Lung (tissue), 16 donors: ENCODE data around the gene AMER1. TPM values are rescaled to one million over a fixed set of nuclear protein-coding genes. Genes with fewer than 3 reads are reported as not detected.

Source experiments
- ATAC-seq: fragments of 200-7000 bp; cut with Tn5 transposase; one replicate; pipeline ENCODE4 v1.9.1; 2020; ENCODE audit warnings: moderate number of reproducible peaks; ENCODE audit not compliant: insufficient read depth, low FRiP score
- DNase-seq, 3 donors: peaks; one replicate each; pipeline ENCODE4 v3.0.0-alpha.2; 2013 to 2017
- H3K27ac ChIP-seq, 2 donors: one replicate each; pipeline ENCODE4 v1.5.1; 2013; ENCODE audit warnings: mild to moderate bottlenecking in 2 of 2, moderate library complexity in 2 of 2, control low read depth in 1 of 2, inconsistent platforms in 1 of 2, low read depth in 1 of 2, low read length in 1 of 2
- H3K27me3 ChIP-seq, 3 donors: one replicate each; pipeline ENCODE4 v1.5.1; 2013; ENCODE audit warnings: low read length in 2 of 3; ENCODE audit not compliant: control insufficient read depth in 3 of 3, insufficient read depth in 3 of 3
- H3K36me3 ChIP-seq, 4 donors: one replicate each; pipeline ENCODE4 v1.5.1; 2013; ENCODE audit warnings: low read length in 4 of 4, mild to moderate bottlenecking in 1 of 4, moderate library complexity in 1 of 4; ENCODE audit not compliant: control insufficient read depth in 4 of 4, insufficient read depth in 4 of 4
- H3K4me1 ChIP-seq, 5 donors: one replicate each; pipeline ENCODE4 v1.5.1; 2013; ENCODE audit warnings: low read length in 5 of 5, mild to moderate bottlenecking in 2 of 5, moderate library complexity in 1 of 5; ENCODE audit not compliant: control insufficient read depth in 5 of 5, insufficient read depth in 5 of 5
- H3K4me3 ChIP-seq: one replicate; pipeline ENCODE4 v1.5.1; 2013; ENCODE audit warnings: mild to moderate bottlenecking, control low read depth, moderate library complexity
- H3K9ac ChIP-seq, 2 donors: one replicate each; pipeline ENCODE4 v1.5.1; 2013; ENCODE audit warnings: low read length in 2 of 2, control low read depth in 1 of 2; ENCODE audit not compliant: insufficient read depth in 1 of 2
- H3K9me3 ChIP-seq, 4 donors: one replicate each; pipeline ENCODE4 v1.5.1; 2013; ENCODE audit warnings: low read length in 3 of 4, mild to moderate bottlenecking in 1 of 4, moderate library complexity in 1 of 4; ENCODE audit not compliant: control insufficient read depth in 4 of 4, insufficient read depth in 3 of 4
- WGBS, 2 donors: extraction: QIAGEN DNeasy Blood & Tissue Kit; methylation state at CpG; one replicate each; pipeline ENCODE4 v1.1.7; 2013; 5-methylcytosine and 5-hydroxymethylcytosine counted together
- long read RNA-seq, 5 donors: transcript quantifications; one replicate each; lab custom pipeline, GENCODE V29; 2026
- polyA plus RNA-seq, 2 donors: library from polyadenylated mRNA; stranded (reverse); fragments of 200-250 nt; gene quantifications; one replicate each; pipeline ENCODE4 v1.2.1, GENCODE V29; 2013
- total RNA-seq, 2 donors: library from RNA; depleted of rRNA in 1 of 2; stranded (reverse); fragments of >200 nt in 1 of 2; gene quantifications; one replicate each; pipeline ENCODE4 v1.2.1, GENCODE V29; 2014 to 2021
- TF ChIP-seq, protein P1 (sequence below): IDR thresholded peaks from 2 replicates; pipeline ENCODE4 v1.5.1; 2012; ENCODE audit warnings: mild to moderate bottlenecking; ENCODE audit errors: control extremely low read depth, extremely low read depth
- donor health status: control.
- donor health status: control.
- donor health status: Bipolar disorder and iron deficiency.
- donor health status: healthy.
- donor health status: DM: yes; HTN: yes; CAD: no.

Gene AMER1
- total RNA-seq (1 to 10 TPM; 4.0 to 4.2 TPM), polyA plus RNA-seq (1 to 10 TPM in 1 of 2 donors, under 1 TPM in 1; 0.94 to 1.3 TPM)
- long read RNA-seq, donor 1, full-length matches to known transcripts, result 5 of 5 reads
- long read RNA-seq, donor 1, partial matches to known transcripts, result 0 of 5 reads
- long read RNA-seq, donor 1, other reads (novel, unspliced or antisense), result 0 of 5 reads
- long read RNA-seq, donor 2, full-length matches to known transcripts, result 1 of 1 reads
- long read RNA-seq, donor 2, partial matches to known transcripts, result 0 of 1 reads
- long read RNA-seq, donor 2, other reads (novel, unspliced or antisense), result 0 of 1 reads
- long read RNA-seq, donor 3, full-length matches to known transcripts, result 2 of 2 reads
- long read RNA-seq, donor 3, partial matches to known transcripts, result 0 of 2 reads
- long read RNA-seq, donor 3, other reads (novel, unspliced or antisense), result 0 of 2 reads
- long read RNA-seq, donor 4, full-length matches to known transcripts, result 3 of 3 reads
- long read RNA-seq, donor 4, partial matches to known transcripts, result 0 of 3 reads
- long read RNA-seq, donor 4, other reads (novel, unspliced or antisense), result 0 of 3 reads
- long read RNA-seq, donor 5, full-length matches to known transcripts, result 2 of 2 reads
- long read RNA-seq, donor 5, partial matches to known transcripts, result 0 of 2 reads
- long read RNA-seq, donor 5, other reads (novel, unspliced or antisense), result 0 of 2 reads

DNA sequence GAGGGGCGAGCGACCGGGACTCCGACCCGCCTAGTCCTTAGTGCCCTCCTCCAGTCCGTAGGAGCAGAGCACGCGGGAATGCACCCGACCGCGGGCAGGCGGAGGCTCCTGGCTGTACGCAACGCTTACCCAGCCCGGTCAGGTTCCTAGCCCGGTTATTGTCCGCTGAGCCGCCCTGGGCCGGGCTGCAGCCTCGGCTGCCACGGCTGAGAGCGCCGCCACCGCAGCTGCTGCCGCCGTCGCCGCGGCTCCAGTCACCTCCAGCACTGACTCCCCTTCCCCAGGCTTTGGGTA, at the start of gene AMER1:
Gene AMER1, minus strand, starts transcription at position 268 of the 294 bp plus-strand sequence. CDS start 12,422 bp downstream, outside the sequence.
- ATAC-seq, result peak; percentile 41
- DNase-seq, result no peak
- WGBS, 2 donors, result 1 to 37% methylated on average over 22 to 29 of the region's 29 CpGs
- peaks cover 0 to 20% (median 5%) of the 10 kb centered on the region in 5 donors for H3K4me1 ChIP-seq
- TF ChIP-seq, protein P1, sequence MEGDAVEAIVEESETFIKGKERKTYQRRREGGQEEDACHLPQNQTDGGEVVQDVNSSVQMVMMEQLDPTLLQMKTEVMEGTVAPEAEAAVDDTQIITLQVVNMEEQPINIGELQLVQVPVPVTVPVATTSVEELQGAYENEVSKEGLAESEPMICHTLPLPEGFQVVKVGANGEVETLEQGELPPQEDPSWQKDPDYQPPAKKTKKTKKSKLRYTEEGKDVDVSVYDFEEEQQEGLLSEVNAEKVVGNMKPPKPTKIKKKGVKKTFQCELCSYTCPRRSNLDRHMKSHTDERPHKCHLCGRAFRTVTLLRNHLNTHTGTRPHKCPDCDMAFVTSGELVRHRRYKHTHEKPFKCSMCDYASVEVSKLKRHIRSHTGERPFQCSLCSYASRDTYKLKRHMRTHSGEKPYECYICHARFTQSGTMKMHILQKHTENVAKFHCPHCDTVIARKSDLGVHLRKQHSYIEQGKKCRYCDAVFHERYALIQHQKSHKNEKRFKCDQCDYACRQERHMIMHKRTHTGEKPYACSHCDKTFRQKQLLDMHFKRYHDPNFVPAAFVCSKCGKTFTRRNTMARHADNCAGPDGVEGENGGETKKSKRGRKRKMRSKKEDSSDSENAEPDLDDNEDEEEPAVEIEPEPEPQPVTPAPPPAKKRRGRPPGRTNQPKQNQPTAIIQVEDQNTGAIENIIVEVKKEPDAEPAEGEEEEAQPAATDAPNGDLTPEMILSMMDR, result no peak
- H3K9me3 ChIP-seq, result no peaks in the 10 kb centered on the region
- H3K27me3 ChIP-seq, result no peaks in the 10 kb centered on the region
- peak within 1 kb of the TSS; percentile 40 for H3K4me3 ChIP-seq
- H3K9ac ChIP-seq, result peak within 1 kb of the TSS in 1 of 2 donors; percentile 72
- peak within 1 kb of the TSS; percentile 78 to 91 for H3K27ac ChIP-seq
- no peaks in the 10 kb centered on the region for H3K36me3 ChIP-seq

DNA sequence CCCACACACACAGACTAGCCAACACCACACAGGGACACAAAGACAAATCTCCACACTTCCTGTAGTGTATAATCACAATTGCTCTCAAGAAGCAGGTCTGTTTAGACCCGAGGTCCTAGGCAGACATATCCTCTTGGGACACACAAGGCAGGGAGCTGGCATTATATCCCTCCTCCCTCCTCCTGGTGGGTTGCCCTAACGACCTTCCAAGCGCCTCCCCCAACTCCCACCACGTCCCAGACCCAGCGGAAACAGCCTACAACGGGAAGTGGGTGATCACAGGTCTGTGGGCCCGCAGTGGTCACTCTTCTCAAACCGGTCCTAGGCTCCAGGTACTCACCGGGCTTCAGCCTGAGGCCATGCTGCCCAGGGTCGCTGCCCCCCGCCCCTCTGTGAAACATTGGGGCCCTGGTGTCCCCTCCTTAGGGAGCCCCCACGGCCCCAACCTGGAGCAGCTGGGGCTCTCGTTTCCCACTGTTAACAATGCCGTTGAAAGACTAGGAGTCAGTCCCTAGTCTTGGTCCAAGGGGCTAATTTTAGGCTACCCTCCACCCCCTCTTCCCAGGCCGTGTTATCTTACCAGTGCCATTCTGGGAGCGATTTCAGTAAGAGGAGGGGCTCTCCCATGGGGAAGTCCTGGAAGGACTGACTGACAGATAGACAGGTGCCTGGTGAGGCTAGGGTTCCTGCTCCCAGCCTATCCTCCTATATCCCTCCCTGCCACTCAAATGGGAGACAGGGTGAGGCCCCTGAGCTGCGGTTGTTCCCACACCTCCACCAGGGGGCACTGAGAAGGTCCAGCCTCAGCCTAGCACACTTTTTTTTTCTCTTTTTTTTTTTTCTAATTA, 24.8 kb upstream of the AMER1 start, which contains the start of gene ASB12:
Gene ASB12, minus strand, starts transcription at position 485 of the 848 bp plus-strand sequence. CDS start 4,957 bp downstream, outside the sequence.
- DNase-seq, result no peak
- Histone ChIP-seq H3K27ac (peak within 1 kb of the TSS in 1 of 2 donors; percentile 7), H3K27me3 (no peaks in the 10 kb centered on the region), H3K4me1 (no peaks in the 10 kb centered on the region), H3K9me3 (peaks cover 0 to 3% (median 0%) of the 10 kb centered on the region in 4 donors), H3K9ac (no peak within 1 kb of the TSS), H3K4me3 (no peak within 1 kb of the TSS), H3K36me3 (no peaks in the 10 kb centered on the region)
- TF ChIP-seq, protein P1, result no peak
- WGBS, 2 donors, result 67 to 81% methylated on average over 16 to 17 of the region's 17 CpGs
- no peak for ATAC-seq

DNA sequence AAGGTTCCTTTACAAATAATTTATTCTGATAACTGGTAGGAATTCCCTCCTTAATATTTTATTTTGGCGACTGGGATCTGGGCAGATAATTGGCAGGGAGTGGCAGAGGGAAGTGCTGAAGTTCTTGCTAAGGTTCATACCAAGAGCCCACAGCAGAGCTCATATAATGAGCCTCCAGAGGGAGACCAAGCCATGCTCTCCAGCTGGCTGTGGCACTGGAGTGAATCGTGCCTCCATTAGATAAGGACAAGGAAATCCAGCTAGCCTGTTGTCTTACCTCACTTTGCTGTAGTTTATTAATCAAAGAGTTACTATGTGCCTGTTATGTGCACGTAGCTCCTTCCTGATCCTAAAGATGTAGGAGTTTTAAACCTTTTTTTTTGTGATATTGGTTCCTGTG, 23.6 kb upstream of the AMER1 start:
- Histone ChIP-seq H3K27ac (no peak overlapping the region), H3K9me3 (peaks cover 0 to 3% (median 0%) of the 10 kb centered on the region in 4 donors), H3K36me3 (no peaks in the 10 kb centered on the region), H3K4me1 (no peaks in the 10 kb centered on the region), H3K27me3 (no peaks in the 10 kb centered on the region), H3K4me3 (no peak overlapping the region), H3K9ac (no peak overlapping the region)
- DNase-seq (no peak), ATAC-seq (no peak)
- 33 to 59% methylated on average over 3 of the region's 3 CpGs for WGBS, 2 donors
- TF ChIP-seq, protein P1, result no peak
